Smooth muscle cell (in vitro differentiated cells): ENCODE measurements around the gene NEMP2. TPM values are rescaled to one million over a fixed set of nuclear protein-coding genes. Genes with fewer than 3 reads are reported as not detected.

Source experiments
- DNase-seq: peaks from one replicate; lab custom pipeline; 2025; ENCODE audit not compliant: unreplicated experiment; lab: John Stamatoyannopoulos, UW
- H2AFZ ChIP-seq: fragments of 200-600 bp; sonication (generic); 2 replicates; pipeline ENCODE4 v1.6.0; 2016; ENCODE audit warnings: antibody characterized with exemption, low read depth, mild to moderate bottlenecking
- H3F3A ChIP-seq: fragments of 200-600 bp; sonication (generic); 2 replicates; pipeline ENCODE4 v1.6.0; 2017; ENCODE audit warnings: antibody characterized with exemption, low read depth
- H3K27ac ChIP-seq: fragments of 200-600 bp; sonication (generic); 2 replicates; pipeline ENCODE4 v1.5.1; 2016; ENCODE audit warnings: low read depth, mild to moderate bottlenecking
- H3K27me3 ChIP-seq: fragments of 200-600 bp; sonication (generic); 2 replicates; pipeline ENCODE4 v1.6.1; 2016; ENCODE audit warnings: low read depth, mild to moderate bottlenecking
- H3K36me3 ChIP-seq: fragments of 200-600 bp; sonication (generic); 2 replicates; pipeline ENCODE4 v1.5.1; 2016; ENCODE audit warnings: low read depth
- H3K4me1 ChIP-seq: fragments of 200-600 bp; sonication (generic); 2 replicates; pipeline ENCODE4 v1.5.1; 2016; ENCODE audit warnings: low read depth
- H3K4me2 ChIP-seq: fragments of 200-600 bp; sonication (generic); 2 replicates; pipeline ENCODE4 v1.6.0; 2016; ENCODE audit warnings: mild to moderate bottlenecking
- H3K4me3 ChIP-seq: fragments of 200-600 bp; sonication (generic); 2 replicates; pipeline ENCODE4 v1.5.1; 2016; ENCODE audit warnings: mild to moderate bottlenecking
- H3K79me2 ChIP-seq: fragments of 200-600 bp; sonication (generic); 2 replicates; pipeline ENCODE4 v1.6.0; 2016; ENCODE audit warnings: low read depth, mild to moderate bottlenecking
- H3K9ac ChIP-seq: fragments of 200-600 bp; sonication (generic); 2 replicates; pipeline ENCODE4 v1.6.0; 2016; ENCODE audit warnings: low read depth
- H3K9me3 ChIP-seq: fragments of 200-600 bp; sonication (generic); replicated peaks from 2 replicates; pipeline ENCODE4 v1.5.1; 2016; ENCODE audit warnings: low read depth
- H4K20me1 ChIP-seq: fragments of 200-600 bp; sonication (generic); 2 replicates; pipeline ENCODE4 v1.6.0; 2016; ENCODE audit warnings: low read depth
- CTCF ChIP-seq: fragments of 200-600 bp; sonication (generic); IDR thresholded peaks from 2 replicates; pipeline ENCODE4 v1.5.1; 2017; ENCODE audit warnings: borderline replicate concordance, mild to moderate bottlenecking, antibody characterized with exemption; ENCODE audit not compliant: insufficient read depth, poor library complexity, severe bottlenecking
- WGBS: methylation state at CpG from one replicate; pipeline ENCODE4 v1.1.7; 2016; ENCODE audit warnings: low lambda C conversion rate; 5-methylcytosine and 5-hydroxymethylcytosine counted together
- polyA plus RNA-seq: library from polyadenylated mRNA; unstranded; fragments of >200 nt; fragmentation: Nextera tagmentation; extraction: Ambion mirVana; gene quantifications from 2 replicates; pipeline ENCODE4 v1.2.1, GENCODE V29; 2016
- total RNA-seq: library from RNA; depleted of rRNA; stranded (reverse); fragments of >200 nt; gene quantifications from 2 replicates; pipeline ENCODE4 v1.2.3, GENCODE V29; 2014

NEMP2 gene
- total and polyA plus RNA-seq, 2 experiments from 2014 or later = 1.4 to 5.0 TPM

GRCh38 chr2:190477661-190478454 is 56.7 kb downstream of the NEMP2 start:
- no peak overlapping the region for H3K27ac ChIP-seq
- no peak for DNase-seq
- no peak overlapping the region for H3K9ac ChIP-seq
- H2AFZ ChIP-seq = no peak overlapping the region
- H3K9me3 ChIP-seq = no peaks in the 10 kb centered on the region
- H3K79me2 ChIP-seq = no peaks in the 10 kb centered on the region
- no peaks in the 10 kb centered on the region for H3K27me3 ChIP-seq
- H3K4me1 ChIP-seq = no peaks in the 10 kb centered on the region
- H3K36me3 ChIP-seq = no peaks in the 10 kb centered on the region
- no peak overlapping the region for H3K4me3 ChIP-seq
- no peak overlapping the region for H3K4me2 ChIP-seq
- TF ChIP-seq CTCF = no peak
- 93% methylated on average over 4 of the region's 4 CpGs for WGBS
- no peaks in the 10 kb centered on the region for H4K20me1 ChIP-seq
- H3F3A ChIP-seq = no peaks in the 10 kb centered on the region

GRCh38 chr2:190470256-190470826 is 64.2 kb downstream of the NEMP2 start:
- WGBS = 92% methylated on average over 5 of the region's 5 CpGs
- H2AFZ ChIP-seq = no peak overlapping the region
- H3K4me2 ChIP-seq = no peak overlapping the region
- H3K36me3 ChIP-seq = no peaks in the 10 kb centered on the region
- no peaks in the 10 kb centered on the region for H4K20me1 ChIP-seq
- no peak for TF ChIP-seq CTCF
- H3K27ac ChIP-seq = no peak overlapping the region
- no peaks in the 10 kb centered on the region for H3K79me2 ChIP-seq
- no peak overlapping the region for H3K9ac ChIP-seq
- DNase-seq = no peak
- H3K4me3 ChIP-seq = no peak overlapping the region
- H3K9me3 ChIP-seq = no peaks in the 10 kb centered on the region
- H3K4me1 ChIP-seq = peaks cover 3% of the 10 kb centered on the region
- H3K27me3 ChIP-seq = no peaks in the 10 kb centered on the region
- no peaks in the 10 kb centered on the region for H3F3A ChIP-seq

GRCh38 chr2:190469771-190470170 is 64.8 kb downstream of the NEMP2 start:
- Histone ChIP-seq H3K9ac (no peak overlapping the region), H3K4me3 (no peak overlapping the region), H3K27ac (no peak overlapping the region), H3K27me3 (no peaks in the 10 kb centered on the region), H3K36me3 (no peaks in the 10 kb centered on the region), H3K79me2 (no peaks in the 10 kb centered on the region), H4K20me1 (no peaks in the 10 kb centered on the region), H3K4me2 (no peak overlapping the region), H2AFZ (no peak overlapping the region), H3K4me1 (peaks cover 3% of the 10 kb centered on the region), H3F3A (no peaks in the 10 kb centered on the region), H3K9me3 (no peaks in the 10 kb centered on the region)
- no peak for TF ChIP-seq CTCF
- 94% methylated on average over 2 of the region's 2 CpGs for WGBS
- no peak for DNase-seq
